HK-2 (cell line): ENCODE measurements around the gene MST1R.

Source experiments
- DNase-seq: peaks from one replicate; pipeline ENCODE4 v3.0.0-alpha.2; 2018; ENCODE audit not compliant: unreplicated experiment

The MST1R gene

GRCh38 chr3:49877716-49878115 is 26.0 kb downstream of the MST1R start:
- DNase-seq: no peak

- DNase-seq: no peak
Measured at GRCh38 chr3:49876567-49876966, 27.1 kb downstream of the MST1R start.

- DNase-seq: no peak
Measured at GRCh38 chr3:49873623-49874022, 30.1 kb downstream of the MST1R start.

GRCh38 chr3:49872801-49873281 is 30.8 kb downstream of the MST1R start:
- no peak for DNase-seq

- DNase-seq: no peak
Measured at GRCh38 chr3:49871531-49872153, 32.0 kb downstream of the MST1R start.

- no peak for DNase-seq
Measured at GRCh38 chr3:49869525-49870126, 34.0 kb downstream of the MST1R start, which contains the start of gene CAMKV. TSS of gene CAMKV (minus strand) at chr3:49869906. CDS start at chr3:49862388, 7,518 bp downstream.

- no peak for DNase-seq
Measured at GRCh38 chr3:49868862-49869466, 34.7 kb downstream of the MST1R start.

- DNase-seq: no peak
Measured at GRCh38 chr3:49867871-49868321, 35.8 kb downstream of the MST1R start.

- no peak for DNase-seq
Measured at GRCh38 chr3:49867400-49867799, 36.3 kb downstream of the MST1R start.

- DNase-seq: no peak
Measured at GRCh38 chr3:49865198-49865784, 38.4 kb downstream of the MST1R start.

GRCh38 chr3:49864505-49864904 is 39.2 kb downstream of the MST1R start:
- DNase-seq: no peak

GRCh38 chr3:49859576-49860305 is 43.9 kb downstream of the MST1R start:
- DNase-seq: no peak

- peak; percentile 87 for DNase-seq
Measured at GRCh38 chr3:49856181-49857005, 47.3 kb downstream of the MST1R start, which contains the start of gene TRAIP. TSS of gene TRAIP (minus strand) at chr3:49856564. CDS start at chr3:49856453, 111 bp downstream.

- no peak for DNase-seq
Measured at GRCh38 chr3:49855662-49856061, 48.0 kb downstream of the MST1R start.

- no peak for DNase-seq
Measured at GRCh38 chr3:49845694-49846093, 58.0 kb downstream of the MST1R start.

- no peak for DNase-seq
Measured at GRCh38 chr3:49844464-49845183, 59.0 kb downstream of the MST1R start.

GRCh38 chr3:49842843-49843517 is 60.7 kb downstream of the MST1R start:
- no peak for DNase-seq

- no peak for DNase-seq
Measured at GRCh38 chr3:49841806-49842205, 61.9 kb downstream of the MST1R start.

GRCh38 chr3:49841126-49841696 is 62.5 kb downstream of the MST1R start:
- DNase-seq: peak; percentile 8
